GM18505 (cell line): Measurements from ENCODE around the gene SLC8A2.

Experiments
- ATAC-seq: cut with Tn5 transposase; IDR thresholded peaks from one replicate; pipeline ENCODE4 v1.9.1; 2021; ENCODE audit not compliant: unreplicated experiment
- POLR2A ChIP-seq: IDR thresholded peaks from 4 replicates; pipeline ENCODE4 v1.6.1; 2011; ENCODE audit warnings: borderline replicate concordance; ENCODE audit not compliant: insufficient read depth, insufficient read length; ENCODE audit errors: extremely low read depth

SLC8A2 gene, protein sequence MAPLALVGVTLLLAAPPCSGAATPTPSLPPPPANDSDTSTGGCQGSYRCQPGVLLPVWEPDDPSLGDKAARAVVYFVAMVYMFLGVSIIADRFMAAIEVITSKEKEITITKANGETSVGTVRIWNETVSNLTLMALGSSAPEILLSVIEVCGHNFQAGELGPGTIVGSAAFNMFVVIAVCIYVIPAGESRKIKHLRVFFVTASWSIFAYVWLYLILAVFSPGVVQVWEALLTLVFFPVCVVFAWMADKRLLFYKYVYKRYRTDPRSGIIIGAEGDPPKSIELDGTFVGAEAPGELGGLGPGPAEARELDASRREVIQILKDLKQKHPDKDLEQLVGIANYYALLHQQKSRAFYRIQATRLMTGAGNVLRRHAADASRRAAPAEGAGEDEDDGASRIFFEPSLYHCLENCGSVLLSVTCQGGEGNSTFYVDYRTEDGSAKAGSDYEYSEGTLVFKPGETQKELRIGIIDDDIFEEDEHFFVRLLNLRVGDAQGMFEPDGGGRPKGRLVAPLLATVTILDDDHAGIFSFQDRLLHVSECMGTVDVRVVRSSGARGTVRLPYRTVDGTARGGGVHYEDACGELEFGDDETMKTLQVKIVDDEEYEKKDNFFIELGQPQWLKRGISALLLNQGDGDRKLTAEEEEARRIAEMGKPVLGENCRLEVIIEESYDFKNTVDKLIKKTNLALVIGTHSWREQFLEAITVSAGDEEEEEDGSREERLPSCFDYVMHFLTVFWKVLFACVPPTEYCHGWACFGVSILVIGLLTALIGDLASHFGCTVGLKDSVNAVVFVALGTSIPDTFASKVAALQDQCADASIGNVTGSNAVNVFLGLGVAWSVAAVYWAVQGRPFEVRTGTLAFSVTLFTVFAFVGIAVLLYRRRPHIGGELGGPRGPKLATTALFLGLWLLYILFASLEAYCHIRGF

DNA sequence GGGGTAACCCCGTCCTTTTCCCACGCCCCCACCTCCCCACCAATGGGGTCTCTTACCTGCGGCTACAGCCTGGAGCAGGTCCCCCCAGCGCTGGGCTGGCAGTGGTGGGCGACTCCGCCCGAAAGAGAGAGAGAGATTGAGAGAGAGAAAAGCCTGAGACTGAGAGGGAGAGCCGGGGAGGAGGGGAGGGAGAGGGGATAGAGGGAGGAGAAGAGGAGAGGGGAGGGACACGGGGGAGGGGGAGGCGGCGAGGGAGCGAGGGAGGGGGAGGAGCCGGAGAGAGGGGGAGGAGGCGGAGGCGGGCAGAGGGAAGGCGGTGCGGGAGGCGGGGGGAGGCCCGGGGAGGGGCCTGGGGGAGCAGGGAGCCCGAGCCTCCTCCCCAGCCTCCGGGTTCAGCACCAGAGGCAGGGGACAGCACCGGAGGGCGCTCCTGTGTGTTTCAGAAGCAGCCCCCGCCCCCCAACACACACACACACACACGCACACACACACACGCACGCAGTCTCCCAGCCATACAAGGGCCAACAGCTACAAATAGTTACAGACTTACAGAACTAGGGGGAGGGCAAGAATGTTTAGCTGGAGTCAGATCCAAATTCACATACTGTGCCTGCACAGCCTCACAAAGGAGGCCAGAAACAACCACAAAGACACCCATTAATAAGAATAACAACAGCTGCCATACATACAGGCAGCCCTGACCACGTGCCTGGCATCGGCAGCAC, at the start of gene SLC8A2:
Gene SLC8A2, minus strand, starts transcription at position 161 of the 725 bp plus-strand sequence. CDS start 5,490 bp downstream, outside the sequence.
- no peak for TF ChIP-seq POLR2A
- no peak for ATAC-seq

GRCh38 chr19:47520839-47521238, 49.1 kb upstream of the SLC8A2 start:
- ATAC-seq = no peak
- no peak for TF ChIP-seq POLR2A

DNA sequence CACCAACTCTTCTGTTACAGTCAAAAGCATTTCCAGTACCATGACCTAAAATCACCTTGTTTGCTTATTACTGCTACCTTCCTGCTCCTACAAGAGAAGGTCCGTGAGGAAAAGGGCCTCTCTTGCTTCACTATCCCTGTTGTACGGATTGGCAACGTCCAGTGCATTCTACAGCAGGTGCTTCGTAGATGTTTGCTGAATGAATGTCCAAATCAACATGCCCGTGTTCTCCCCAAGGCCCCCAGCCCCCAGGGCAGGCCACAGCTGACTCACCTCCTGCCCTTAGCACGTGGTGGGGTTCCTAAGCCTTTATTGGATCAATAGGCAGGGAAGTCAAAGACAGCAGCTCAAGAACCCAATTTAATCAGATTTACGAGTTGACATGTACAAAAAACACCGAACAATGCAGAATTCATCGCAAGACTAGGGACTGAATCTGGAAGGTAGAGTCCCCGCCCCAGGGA, 48.7 kb upstream of the SLC8A2 start:
- no peak for ATAC-seq
- no peak for TF ChIP-seq POLR2A

- ATAC-seq = no peak
- no peak for TF ChIP-seq POLR2A
Measured at GRCh38 chr19:47518854-47519253, 47.2 kb upstream of the SLC8A2 start.

GRCh38 chr19:47518139-47518538, 46.4 kb upstream of the SLC8A2 start:
- no peak for TF ChIP-seq POLR2A
- no peak for ATAC-seq

GRCh38 chr19:47514869-47515588, 43.3 kb upstream of the SLC8A2 start, which contains the start of gene NAPA:
NAPA (minus strand) TSS chr19:47515063; CDS start chr19:47514940, 123 bp downstream.
- TF ChIP-seq POLR2A = peak; percentile 92

DNA sequence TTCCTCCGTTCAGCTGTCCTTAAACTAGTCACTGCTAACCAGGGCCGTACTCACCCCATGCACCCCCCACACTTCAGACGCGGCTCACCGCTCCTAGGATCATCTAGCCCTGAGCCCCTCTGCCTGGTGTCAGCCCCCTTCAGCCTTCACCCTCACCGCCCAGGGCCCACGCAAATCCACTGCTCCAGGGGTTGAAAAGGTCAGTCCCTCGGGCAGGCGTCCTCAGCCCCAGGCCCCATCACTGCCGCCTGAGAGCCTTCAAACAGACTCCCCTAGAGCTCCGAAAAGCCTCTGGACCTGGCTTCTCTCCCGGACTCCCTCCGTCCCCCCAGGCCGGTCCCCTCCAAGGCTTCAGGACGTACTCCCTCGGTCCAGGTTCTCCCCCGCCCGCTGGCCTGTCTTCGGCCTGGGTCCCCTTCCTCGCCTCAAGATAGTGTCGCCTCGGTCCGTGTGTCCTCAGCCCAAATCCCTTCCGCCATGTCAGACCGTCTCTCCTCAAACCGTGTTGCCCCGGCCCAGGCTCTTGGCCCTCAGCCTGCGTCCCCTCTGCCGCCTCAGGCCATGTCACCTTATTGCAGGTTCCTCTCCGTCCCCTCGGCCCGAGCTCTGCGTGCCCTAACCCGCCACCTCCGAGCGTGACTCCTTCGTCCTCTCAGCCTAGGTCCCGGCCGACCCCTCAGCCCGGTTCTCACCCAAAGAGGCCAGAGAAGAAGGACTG, 42.6 kb upstream of the SLC8A2 start:
- ATAC-seq = peak; percentile 2
- TF ChIP-seq POLR2A = no peak

More at GRCh38 chr19:47514869-47515588, 43.3 kb upstream of the SLC8A2 start, which contains the start of gene NAPA:
- ATAC-seq = peak; percentile 85

DNA sequence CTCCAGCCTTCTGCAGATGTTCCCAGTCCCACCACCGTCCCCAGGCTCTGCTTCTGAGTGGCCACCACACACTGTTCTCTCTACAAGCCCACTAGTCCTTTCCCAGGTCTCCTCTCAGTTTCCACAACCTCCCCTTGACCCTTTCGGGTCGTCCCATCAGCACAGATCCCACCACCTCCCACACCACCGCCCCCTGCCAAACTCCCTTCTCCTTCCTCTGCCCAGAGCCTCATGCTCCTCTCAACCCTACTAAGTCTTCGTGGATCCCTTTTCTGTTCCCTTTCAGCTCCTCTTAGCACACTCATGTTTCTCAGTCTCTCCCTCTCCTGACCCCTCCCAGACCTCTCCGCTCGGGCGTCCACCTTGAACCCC, 41.2 kb upstream of the SLC8A2 start:
- no peak for TF ChIP-seq POLR2A
- no peak for ATAC-seq

- no peak for ATAC-seq
- TF ChIP-seq POLR2A = no peak
Measured at GRCh38 chr19:47512183-47512947, 40.7 kb upstream of the SLC8A2 start.

- no peak for TF ChIP-seq POLR2A
- ATAC-seq = no peak
Measured at GRCh38 chr19:47511681-47512080, 40.0 kb upstream of the SLC8A2 start.

DNA sequence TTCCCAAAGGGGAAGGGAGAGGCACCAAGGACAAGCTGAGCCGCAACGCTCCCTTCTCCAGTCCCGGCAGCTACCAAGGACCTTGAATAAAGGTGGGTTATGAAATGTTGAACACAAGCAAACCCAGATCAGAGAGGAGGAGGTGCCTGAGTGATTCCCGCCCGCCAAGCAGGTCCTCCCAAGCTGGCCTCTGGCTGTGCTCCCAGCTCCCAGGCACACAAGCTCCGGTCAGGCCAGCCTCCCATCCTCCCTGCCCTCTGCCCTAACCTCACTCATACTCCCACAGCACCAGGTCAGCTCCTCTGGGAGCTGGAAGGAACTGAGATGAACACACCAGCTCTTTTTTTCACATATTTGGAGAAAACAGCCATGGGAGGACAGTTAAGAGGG, 39.4 kb upstream of the SLC8A2 start:
- ATAC-seq = no peak
- no peak for TF ChIP-seq POLR2A
